ENCODE results near the gene NGFR. TPM values are rescaled to one million over a fixed set of nuclear protein-coding genes. Genes with fewer than 3 reads are reported as not detected.

The NGFR gene
- total RNA-seq, 4 donors from 2014 or later: 6.5 to 44.6 (median 33.7) TPM

- no peak for ATAC-seq (ENCODE audit: low FRiP score)
- no peak for DNase-seq (ENCODE audit: low spot score)
- TF ChIP-seq, protein P1, sequence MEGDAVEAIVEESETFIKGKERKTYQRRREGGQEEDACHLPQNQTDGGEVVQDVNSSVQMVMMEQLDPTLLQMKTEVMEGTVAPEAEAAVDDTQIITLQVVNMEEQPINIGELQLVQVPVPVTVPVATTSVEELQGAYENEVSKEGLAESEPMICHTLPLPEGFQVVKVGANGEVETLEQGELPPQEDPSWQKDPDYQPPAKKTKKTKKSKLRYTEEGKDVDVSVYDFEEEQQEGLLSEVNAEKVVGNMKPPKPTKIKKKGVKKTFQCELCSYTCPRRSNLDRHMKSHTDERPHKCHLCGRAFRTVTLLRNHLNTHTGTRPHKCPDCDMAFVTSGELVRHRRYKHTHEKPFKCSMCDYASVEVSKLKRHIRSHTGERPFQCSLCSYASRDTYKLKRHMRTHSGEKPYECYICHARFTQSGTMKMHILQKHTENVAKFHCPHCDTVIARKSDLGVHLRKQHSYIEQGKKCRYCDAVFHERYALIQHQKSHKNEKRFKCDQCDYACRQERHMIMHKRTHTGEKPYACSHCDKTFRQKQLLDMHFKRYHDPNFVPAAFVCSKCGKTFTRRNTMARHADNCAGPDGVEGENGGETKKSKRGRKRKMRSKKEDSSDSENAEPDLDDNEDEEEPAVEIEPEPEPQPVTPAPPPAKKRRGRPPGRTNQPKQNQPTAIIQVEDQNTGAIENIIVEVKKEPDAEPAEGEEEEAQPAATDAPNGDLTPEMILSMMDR (IDR thresholded peaks at IDR 0.05): no peak
Measured at GRCh38 chr17:49545806-49546545, 50.9 kb downstream of the NGFR start.

DNA sequence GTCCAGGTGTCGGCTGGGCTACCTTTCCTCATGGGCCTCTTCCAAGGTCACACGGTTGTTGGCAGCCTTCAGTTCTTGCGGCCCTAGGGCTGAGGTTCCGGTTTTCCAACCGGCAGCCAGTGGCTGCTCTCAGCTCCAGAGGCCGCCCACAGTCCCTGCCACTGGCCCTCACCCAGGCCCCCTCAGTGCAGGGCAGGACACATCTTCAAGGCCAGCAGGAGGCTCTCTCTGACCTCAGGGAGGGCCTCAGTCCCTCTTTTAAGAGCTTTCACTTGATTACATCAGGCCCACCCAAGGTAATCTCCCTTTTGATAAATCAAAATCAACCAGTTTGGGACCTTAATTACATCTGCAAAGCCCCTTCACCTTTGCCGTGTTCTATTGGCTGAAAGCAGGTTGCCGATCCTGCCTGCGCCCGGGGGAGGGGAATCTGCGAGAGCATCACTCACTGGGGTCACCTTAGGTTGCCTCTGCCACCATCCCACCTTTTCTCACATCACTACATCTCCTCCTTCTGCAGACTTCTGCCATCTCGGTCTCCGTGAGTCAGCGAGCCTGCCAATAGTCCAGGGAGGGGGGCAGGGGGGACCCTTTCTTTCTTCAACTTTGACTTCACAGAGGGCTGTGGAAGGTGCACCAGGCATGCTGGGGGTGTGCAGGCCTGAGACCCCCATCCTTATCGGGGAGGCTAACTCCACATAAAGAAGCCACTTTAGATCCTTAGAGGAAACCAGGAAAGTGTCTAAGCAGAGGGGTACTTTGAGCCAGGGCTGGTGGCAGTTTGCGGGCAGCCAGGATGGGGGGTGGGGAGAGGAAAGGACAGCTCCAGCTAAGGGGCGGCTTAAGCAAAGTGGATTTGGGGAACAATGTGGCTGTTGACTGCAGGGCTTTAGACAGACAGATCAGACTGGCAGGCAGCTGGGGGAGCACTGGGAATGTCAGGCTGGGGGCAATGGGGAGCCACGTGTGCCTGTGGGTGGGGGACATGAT is 51.7 kb downstream of the NGFR start:
- DNase-seq (ENCODE audit: low spot score) (no peak), ATAC-seq (ENCODE audit: low FRiP score) (no peak)
- TF ChIP-seq, protein P1 (IDR thresholded peaks at IDR 0.05): no peak

DNA sequence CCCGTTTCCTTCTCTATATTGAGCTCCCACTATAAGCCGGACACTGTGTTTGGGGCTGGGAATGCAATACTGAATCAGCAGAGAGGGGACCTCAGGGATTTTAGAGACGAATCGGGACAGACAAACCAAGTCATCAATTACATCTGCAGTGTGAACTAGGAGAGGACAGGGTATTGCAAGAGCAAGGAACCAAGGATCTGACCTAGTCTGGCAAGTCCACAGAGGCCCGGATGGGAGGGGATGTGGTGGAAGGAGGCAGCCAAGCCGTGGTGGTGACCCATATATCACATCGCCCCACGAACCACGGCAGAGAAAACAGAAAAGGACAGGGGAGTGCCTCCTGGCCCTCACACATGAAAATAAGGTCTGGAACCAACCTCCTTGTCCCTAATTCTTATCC is 52.5 kb downstream of the NGFR start:
- DNase-seq (ENCODE audit: low spot score) (no peak), ATAC-seq (ENCODE audit: low FRiP score) (no peak)

GRCh38 chr17:49548051-49548505 is 53.0 kb downstream of the NGFR start:
- DNase-seq (ENCODE audit: low spot score): no peak
- no peak for ATAC-seq (ENCODE audit: low FRiP score)
- TF ChIP-seq, protein P1 (IDR thresholded peaks at IDR 0.05): no peak

More for the DNA sequence above, 52.5 kb downstream of the NGFR start:
- TF ChIP-seq, protein P1 (IDR thresholded peaks at IDR 0.05): no peak

- ATAC-seq (ENCODE audit: low FRiP score) (no peak), DNase-seq (ENCODE audit: low spot score) (no peak)
- TF ChIP-seq, protein P1 (IDR thresholded peaks at IDR 0.05): no peak
Measured at GRCh38 chr17:49548506-49549310, 53.6 kb downstream of the NGFR start.

- DNase-seq (ENCODE audit: low spot score) (no peak), ATAC-seq (ENCODE audit: low FRiP score) (no peak)
- TF ChIP-seq, protein P1 (IDR thresholded peaks at IDR 0.05): no peak
Measured at GRCh38 chr17:49549311-49549605, 54.2 kb downstream of the NGFR start.

Measured in omental fat pad (tissue), 4 donors.